Activated CD4-positive, CD25-positive, alpha-beta regulatory T cell (primary cell): ENCODE data around the gene MEIKIN.

Source experiments
- DNase-seq, 4 experiments: peaks; one replicate each; lab custom pipeline; 2025; lab: John Stamatoyannopoulos, UW

Gene MEIKIN

GRCh38 chr5:131769336-131769735, 176.1 kb downstream of the MEIKIN start:
- DNase-seq: no peak

- DNase-seq: no peak
Observed at GRCh38 chr5:131767891-131768290, 177.6 kb downstream of the MEIKIN start.

- DNase-seq: no peak
Observed at GRCh38 chr5:131766689-131767088, 178.8 kb downstream of the MEIKIN start.

GRCh38 chr5:131765261-131765660, 180.2 kb downstream of the MEIKIN start:
- no peak for DNase-seq

GRCh38 chr5:131763968-131764367, 181.5 kb downstream of the MEIKIN start:
- DNase-seq: no peak

- no peak for DNase-seq
Observed at GRCh38 chr5:131760793-131761192, 184.7 kb downstream of the MEIKIN start.

GRCh38 chr5:131759704-131760103, 185.8 kb downstream of the MEIKIN start:
- no peak for DNase-seq

- DNase-seq: no peak
Observed at GRCh38 chr5:131758520-131758900, 187.0 kb downstream of the MEIKIN start.

- no peak for DNase-seq
Observed at GRCh38 chr5:131757830-131758519, 187.5 kb downstream of the MEIKIN start.
